ENCODE results near the gene RIPPLY2.

The RIPPLY2 gene

GRCh38 chr6:83827050-83827449, 26.1 kb upstream of the RIPPLY2 start:
- no peak for DNase-seq (ENCODE audit: low read depth, low spot score)
- no CpG with 5 or more reads among the region's 2 CpGs for WGBS (ENCODE audit: insufficient coverage, insufficient read length)
- Histone ChIP-seq H3K4me1 (ENCODE audit: control insufficient read depth, insufficient read depth, low read length) (no peaks in the 10 kb centered on the region), H3K36me3 (ENCODE audit: control insufficient read depth, insufficient read depth, low read length) (no peaks in the 10 kb centered on the region), H3K9me3 (ENCODE audit: control insufficient read depth, insufficient read depth, low read length) (no peaks in the 10 kb centered on the region), H3K27ac (ENCODE audit: low read length) (no peak overlapping the region), H3K4me3 (ENCODE audit: low read length) (no peak overlapping the region), H3K27me3 (ENCODE audit: control insufficient read depth, insufficient read depth, low read length) (no peaks in the 10 kb centered on the region)

- Histone ChIP-seq H3K9me3 (ENCODE audit: control insufficient read depth, insufficient read depth, low read length) (no peaks in the 10 kb centered on the region), H3K27me3 (ENCODE audit: control insufficient read depth, insufficient read depth, low read length) (no peaks in the 10 kb centered on the region), H3K27ac (ENCODE audit: low read length) (no peak overlapping the region), H3K36me3 (ENCODE audit: control insufficient read depth, insufficient read depth, low read length) (no peaks in the 10 kb centered on the region), H3K4me3 (ENCODE audit: low read length) (no peak overlapping the region), H3K4me1 (ENCODE audit: control insufficient read depth, insufficient read depth, low read length) (no peaks in the 10 kb centered on the region)
- no CpG with 5 or more reads among the region's 6 CpGs for WGBS (ENCODE audit: insufficient coverage, insufficient read length)
- no peak for DNase-seq (ENCODE audit: low read depth, low spot score)
Observed at GRCh38 chr6:83838727-83839126, 14.4 kb upstream of the RIPPLY2 start.

GRCh38 chr6:83844170-83844569, 9.0 kb upstream of the RIPPLY2 start:
- no peaks in the 10 kb centered on the region for H3K27me3 ChIP-seq (ENCODE audit: control insufficient read depth, insufficient read depth, low read length)
- WGBS (ENCODE audit: insufficient coverage, insufficient read length) = no CpG with 5 or more reads among the region's 3 CpGs
- no peak overlapping the region for H3K4me3 ChIP-seq (ENCODE audit: low read length)
- H3K9me3 ChIP-seq (ENCODE audit: control insufficient read depth, insufficient read depth, low read length) = no peaks in the 10 kb centered on the region
- no peaks in the 10 kb centered on the region for H3K36me3 ChIP-seq (ENCODE audit: control insufficient read depth, insufficient read depth, low read length)
- no peak for DNase-seq (ENCODE audit: low read depth, low spot score)
- H3K4me1 ChIP-seq (ENCODE audit: control insufficient read depth, insufficient read depth, low read length) = no peaks in the 10 kb centered on the region
- no peak overlapping the region for H3K27ac ChIP-seq (ENCODE audit: low read length)

GRCh38 chr6:83846291-83846690, 6.9 kb upstream of the RIPPLY2 start:
- no CpG with 5 or more reads among the region's 1 CpG for WGBS (ENCODE audit: insufficient coverage, insufficient read length)
- no peak for DNase-seq (ENCODE audit: low read depth, low spot score)
- H3K27ac ChIP-seq (ENCODE audit: low read length) = no peak overlapping the region
- no peaks in the 10 kb centered on the region for H3K36me3 ChIP-seq (ENCODE audit: control insufficient read depth, insufficient read depth, low read length)
- no peaks in the 10 kb centered on the region for H3K4me1 ChIP-seq (ENCODE audit: control insufficient read depth, insufficient read depth, low read length)
- H3K4me3 ChIP-seq (ENCODE audit: low read length) = no peak overlapping the region
- no peaks in the 10 kb centered on the region for H3K27me3 ChIP-seq (ENCODE audit: control insufficient read depth, insufficient read depth, low read length)
- no peaks in the 10 kb centered on the region for H3K9me3 ChIP-seq (ENCODE audit: control insufficient read depth, insufficient read depth, low read length)

GRCh38 chr6:83847179-83847578, 6.0 kb upstream of the RIPPLY2 start:
- no peak for DNase-seq (ENCODE audit: low read depth, low spot score)
- no peaks in the 10 kb centered on the region for H3K36me3 ChIP-seq (ENCODE audit: control insufficient read depth, insufficient read depth, low read length)
- no peaks in the 10 kb centered on the region for H3K9me3 ChIP-seq (ENCODE audit: control insufficient read depth, insufficient read depth, low read length)

GRCh38 chr6:83849127-83849526, 4.0 kb upstream of the RIPPLY2 start:
- no peak for DNase-seq (ENCODE audit: low read depth, low spot score)
- Histone ChIP-seq H3K27me3 (ENCODE audit: control insufficient read depth, insufficient read depth, low read length) (peaks cover 2% of the 10 kb centered on the region; the same call in 1 of the 2 replicates), H3K9me3 (ENCODE audit: control insufficient read depth, insufficient read depth, low read length) (no peaks in the 10 kb centered on the region), H3K4me1 (ENCODE audit: control insufficient read depth, insufficient read depth, low read length) (no peaks in the 10 kb centered on the region), H3K36me3 (ENCODE audit: control insufficient read depth, insufficient read depth, low read length) (no peaks in the 10 kb centered on the region), H3K4me3 (ENCODE audit: low read length) (no peak overlapping the region), H3K27ac (ENCODE audit: low read length) (no peak overlapping the region)
- no CpG with 5 or more reads among the region's 2 CpGs for WGBS (ENCODE audit: insufficient coverage, insufficient read length)

More at GRCh38 chr6:83847179-83847578, 6.0 kb upstream of the RIPPLY2 start:
- Histone ChIP-seq H3K4me1 (ENCODE audit: control insufficient read depth, insufficient read depth, low read length) (no peaks in the 10 kb centered on the region), H3K4me3 (ENCODE audit: low read length) (no peak overlapping the region), H3K27me3 (ENCODE audit: control insufficient read depth, insufficient read depth, low read length) (no peaks in the 10 kb centered on the region), H3K27ac (ENCODE audit: low read length) (no peak overlapping the region)

- no peaks in the 10 kb centered on the region for H3K9me3 ChIP-seq (ENCODE audit: control insufficient read depth, insufficient read depth, low read length)
- H3K4me1 ChIP-seq (ENCODE audit: control insufficient read depth, insufficient read depth, low read length) = no peaks in the 10 kb centered on the region
- H3K36me3 ChIP-seq (ENCODE audit: control insufficient read depth, insufficient read depth, low read length) = no peaks in the 10 kb centered on the region
- no CpG with 5 or more reads among the region's 3 CpGs for WGBS (ENCODE audit: insufficient coverage, insufficient read length)
- peaks cover 5% of the 10 kb centered on the region; the same call in 1 of the 2 replicates for H3K27me3 ChIP-seq (ENCODE audit: control insufficient read depth, insufficient read depth, low read length)
- no peak overlapping the region for H3K27ac ChIP-seq (ENCODE audit: low read length)
- H3K4me3 ChIP-seq (ENCODE audit: low read length) = no peak overlapping the region
- no peak for DNase-seq (ENCODE audit: low read depth, low spot score)
Observed at GRCh38 chr6:83849610-83850009, 3.5 kb upstream of the RIPPLY2 start.

- peak overlapping the region; percentile 57; the same call in 1 of the 2 replicates for H3K4me3 ChIP-seq (ENCODE audit: low read length)
- no peaks in the 10 kb centered on the region for H3K9me3 ChIP-seq (ENCODE audit: control insufficient read depth, insufficient read depth, low read length)
- H3K27ac ChIP-seq (ENCODE audit: low read length) = no peak overlapping the region
- WGBS (ENCODE audit: insufficient coverage, insufficient read length) = no CpG with 5 or more reads among the region's 16 CpGs
- H3K36me3 ChIP-seq (ENCODE audit: control insufficient read depth, insufficient read depth, low read length) = no peaks in the 10 kb centered on the region
- H3K27me3 ChIP-seq (ENCODE audit: control insufficient read depth, insufficient read depth, low read length) = peaks cover 8% of the 10 kb centered on the region; the same call in 1 of the 2 replicates
- H3K4me1 ChIP-seq (ENCODE audit: control insufficient read depth, insufficient read depth, low read length) = no peaks in the 10 kb centered on the region
- DNase-seq (ENCODE audit: low read depth, low spot score) = no peak
Observed at GRCh38 chr6:83852528-83853177, 507 bp upstream of the RIPPLY2 start.

GRCh38 chr6:83854001-83854501, 891 bp downstream of the RIPPLY2 start:
- no peaks in the 10 kb centered on the region for H3K4me1 ChIP-seq (ENCODE audit: control insufficient read depth, insufficient read depth, low read length)
- no peak for DNase-seq (ENCODE audit: low read depth, low spot score)
- H3K4me3 ChIP-seq (ENCODE audit: low read length) = peak overlapping the region; percentile 57; the same call in 1 of the 2 replicates

GRCh38 chr6:83854766-83855165, 1.6 kb downstream of the RIPPLY2 start:
- H3K4me1 ChIP-seq (ENCODE audit: control insufficient read depth, insufficient read depth, low read length) = no peaks in the 10 kb centered on the region
- H3K4me3 ChIP-seq (ENCODE audit: low read length) = no peak overlapping the region
- DNase-seq (ENCODE audit: low read depth, low spot score) = no peak
- H3K9me3 ChIP-seq (ENCODE audit: control insufficient read depth, insufficient read depth, low read length) = no peaks in the 10 kb centered on the region
- no peak overlapping the region for H3K27ac ChIP-seq (ENCODE audit: low read length)
- peaks cover 8% of the 10 kb centered on the region; the same call in 1 of the 2 replicates for H3K27me3 ChIP-seq (ENCODE audit: control insufficient read depth, insufficient read depth, low read length)
- no CpG with 5 or more reads among the region's 5 CpGs for WGBS (ENCODE audit: insufficient coverage, insufficient read length)
- H3K36me3 ChIP-seq (ENCODE audit: control insufficient read depth, insufficient read depth, low read length) = no peaks in the 10 kb centered on the region

More at GRCh38 chr6:83854001-83854501, 891 bp downstream of the RIPPLY2 start:
- Histone ChIP-seq H3K27ac (ENCODE audit: low read length) (no peak overlapping the region), H3K36me3 (ENCODE audit: control insufficient read depth, insufficient read depth, low read length) (no peaks in the 10 kb centered on the region), H3K27me3 (ENCODE audit: control insufficient read depth, insufficient read depth, low read length) (peaks cover 8% of the 10 kb centered on the region; the same call in 1 of the 2 replicates), H3K9me3 (ENCODE audit: control insufficient read depth, insufficient read depth, low read length) (no peaks in the 10 kb centered on the region)
- no CpG with 5 or more reads among the region's 18 CpGs for WGBS (ENCODE audit: insufficient coverage, insufficient read length)
